ENCODE measurements around the gene SHPK.
"Not testable (repeated sequence)": the region's sequence is repeated elsewhere in the genome, so short reads cannot be mapped to it uniquely, and the experiment has no call there.

Gene SHPK

GRCh38 chr17:3571043-3571900 lies 64.8 kb downstream of the SHPK start:
- Mint-ChIP-seq H3K27me3 (ENCODE audit: low read depth) (no peaks in the 10 kb centered on the region), H3K4me1 (no peaks in the 10 kb centered on the region), H3K4me3 (no peak overlapping the region), H3K27ac (no peak overlapping the region), H3K9me3 (no peaks in the 10 kb centered on the region), H3K36me3 (ENCODE audit: low read depth) (peaks cover 36% of the 10 kb centered on the region)
- no peak for TF ChIP-seq CTCF (IDR thresholded peaks at IDR 0.05; ENCODE audit: unreplicated experiment in 3 of 3)

GRCh38 chr17:3569534-3570137 lies 66.4 kb downstream of the SHPK start:
- H3K4me3 Mint-ChIP-seq = no peak overlapping the region
- peaks cover 36% of the 10 kb centered on the region for H3K36me3 Mint-ChIP-seq (ENCODE audit: low read depth)
- no peak overlapping the region for H3K27ac Mint-ChIP-seq
- no peaks in the 10 kb centered on the region for H3K4me1 Mint-ChIP-seq
- no peaks in the 10 kb centered on the region for H3K27me3 Mint-ChIP-seq (ENCODE audit: low read depth)
- H3K9me3 Mint-ChIP-seq = peaks cover 4% of the 10 kb centered on the region
- TF ChIP-seq CTCF (IDR thresholded peaks at IDR 0.05; ENCODE audit: unreplicated experiment in 3 of 3) = no peak

- TF ChIP-seq CTCF (IDR thresholded peaks at IDR 0.05; ENCODE audit: unreplicated experiment in 3 of 3) = no peak
- Mint-ChIP-seq H3K4me1 (no peaks in the 10 kb centered on the region), H3K36me3 (ENCODE audit: low read depth) (peaks cover 41% of the 10 kb centered on the region), H3K27me3 (ENCODE audit: low read depth) (no peaks in the 10 kb centered on the region), H3K4me3 (no peak overlapping the region), H3K27ac (no peak overlapping the region), H3K9me3 (peaks cover 4% of the 10 kb centered on the region)
Observed at GRCh38 chr17:3566551-3566950, 69.5 kb downstream of the SHPK start.

GRCh38 chr17:3565143-3565542 lies 70.9 kb downstream of the SHPK start:
- Mint-ChIP-seq H3K27ac (no peak overlapping the region), H3K36me3 (ENCODE audit: low read depth) (peaks cover 37% of the 10 kb centered on the region)
- TF ChIP-seq CTCF (IDR thresholded peaks at IDR 0.05; ENCODE audit: unreplicated experiment in 3 of 3) = no peak

GRCh38 chr17:3564241-3564640 lies 71.8 kb downstream of the SHPK start:
- H3K4me1 Mint-ChIP-seq; H3K27me3 Mint-ChIP-seq (ENCODE audit: low read depth); H3K4me3 Mint-ChIP-seq; H3K9me3 Mint-ChIP-seq; H3K27ac Mint-ChIP-seq: not testable (repeated sequence)
- H3K36me3 Mint-ChIP-seq (ENCODE audit: low read depth) = peaks cover 32% of the 10 kb centered on the region

More at GRCh38 chr17:3565143-3565542, 70.9 kb downstream of the SHPK start:
- Mint-ChIP-seq H3K27me3 (ENCODE audit: low read depth) (no peaks in the 10 kb centered on the region), H3K4me3 (no peak overlapping the region), H3K4me1 (no peaks in the 10 kb centered on the region), H3K9me3 (peaks cover 4% of the 10 kb centered on the region)

- peaks cover 4% of the 10 kb centered on the region for H3K27me3 Mint-ChIP-seq (ENCODE audit: low read depth)
- H3K4me1 Mint-ChIP-seq = no peaks in the 10 kb centered on the region
- H3K4me3 Mint-ChIP-seq = no peak overlapping the region
- no peaks in the 10 kb centered on the region for H3K9me3 Mint-ChIP-seq
- no peak for TF ChIP-seq CTCF (IDR thresholded peaks at IDR 0.05; ENCODE audit: unreplicated experiment in 3 of 3)
- H3K36me3 Mint-ChIP-seq (ENCODE audit: low read depth) = peaks cover 5% of the 10 kb centered on the region
- H3K27ac Mint-ChIP-seq = no peak overlapping the region
Observed at GRCh38 chr17:3559270-3559645, 76.8 kb downstream of the SHPK start.

All from nephron (organoid).